Activated CD4-positive, CD25-positive, alpha-beta regulatory T cell treated with anti-CD3 and anti-CD28 coated beads, Interleukin-2, amount 50 U/mL, for 16 hours (primary cell): ENCODE results near the gene SERTM2.

Experiments used
- DNase-seq: peaks from one replicate; pipeline ENCODE4 v3.0.0-alpha.2; 2020; ENCODE audit warnings: low read depth, low spot score

The SERTM2 gene

DNA sequence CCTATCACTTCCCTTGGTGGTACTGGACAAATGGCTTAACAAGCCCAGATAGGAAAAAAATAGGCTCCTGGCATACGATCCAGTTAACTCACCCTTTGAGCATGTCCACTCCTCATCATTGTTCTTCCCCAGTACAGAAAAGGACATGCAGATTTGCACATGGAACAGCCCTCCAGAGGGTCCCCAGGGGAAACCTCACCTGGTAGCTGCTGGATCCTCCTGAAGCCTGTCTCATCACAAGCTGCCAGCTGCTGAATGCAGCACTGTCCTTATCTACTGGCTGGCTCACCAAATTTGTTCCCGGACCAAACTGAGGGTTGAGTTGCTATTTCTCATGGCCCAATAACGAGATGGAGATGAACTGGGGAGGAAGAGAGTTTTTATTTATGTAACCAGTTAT is 49.4 kb downstream of the SERTM2 start:
- DNase-seq = no peak

GRCh38 chrX:111561851-111562250 is 50.4 kb downstream of the SERTM2 start:
- no peak for DNase-seq

GRCh38 chrX:111567542-111568255 is 56.3 kb downstream of the SERTM2 start:
- no peak for DNase-seq

DNA sequence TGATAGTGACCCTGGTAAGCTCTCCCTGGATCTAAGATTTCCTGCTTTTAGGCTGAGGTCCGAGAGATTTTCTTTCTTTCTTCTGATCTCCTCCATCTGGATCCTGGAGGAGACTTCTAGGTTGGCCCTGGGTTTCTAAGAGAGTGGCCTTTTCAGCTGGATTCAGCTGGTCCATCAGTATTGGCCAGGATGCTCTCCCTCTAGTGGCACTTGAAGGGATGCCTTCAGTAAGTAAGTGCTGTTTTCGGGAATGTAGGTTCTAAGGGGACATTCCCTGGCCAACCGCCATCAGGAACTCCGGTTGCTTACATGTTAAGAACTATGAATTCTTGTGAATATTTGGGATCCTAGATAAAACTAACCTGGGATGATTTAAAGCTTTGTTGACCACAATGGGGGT is 56.9 kb downstream of the SERTM2 start:
- no peak for DNase-seq

DNA sequence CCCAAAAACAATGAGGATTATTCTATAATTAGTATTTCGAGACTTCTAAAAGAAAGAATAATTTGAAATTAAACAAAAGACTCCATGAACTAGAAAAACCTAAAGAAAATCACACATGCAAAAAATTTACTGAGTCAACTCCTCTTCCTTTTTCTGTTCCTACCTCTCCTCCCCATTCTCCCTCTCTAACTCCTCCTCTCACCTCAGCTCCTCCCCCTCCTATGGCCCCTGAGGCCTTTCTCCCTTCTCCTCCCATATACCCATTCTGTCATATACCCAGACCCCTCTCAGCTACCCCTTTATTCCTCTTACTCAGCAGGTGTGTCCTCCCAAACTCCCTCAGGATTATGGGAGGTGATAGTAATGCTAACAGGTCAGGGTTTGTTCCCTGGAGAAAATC is 57.4 kb downstream of the SERTM2 start:
- no peak for DNase-seq
